Transverse colon (tissue), 4 donors: Measurements from ENCODE around the gene BEST2. TPM values are rescaled to one million over a fixed set of nuclear protein-coding genes. Genes with fewer than 3 reads are reported as not detected.

Experiments
- DNase-seq: peaks from one replicate; pipeline ENCODE4 v3.0.0-alpha.2; 2019
- H3K27ac ChIP-seq, 4 donors: fragments of 200-600 bp; sonication (generic); 2 replicates each; pipeline ENCODE4 v1.5.1; 2016 to 2018; ENCODE audit warnings: inconsistent platforms in 4 of 4
- H3K27me3 ChIP-seq: fragments of 200-600 bp; sonication (generic); 2 replicates; pipeline ENCODE4 v1.5.1; 2017; ENCODE audit warnings: inconsistent platforms
- H3K36me3 ChIP-seq, 4 donors: fragments of 200-600 bp; sonication (generic); 2 replicates each; pipeline ENCODE4 v1.5.1; 2017 to 2019; ENCODE audit warnings: inconsistent platforms in 4 of 4
- H3K4me1 ChIP-seq, 4 donors: fragments of 200-600 bp; sonication (generic); 2 replicates each; pipeline ENCODE4 v1.5.1; 2017 to 2020; ENCODE audit warnings: inconsistent platforms in 4 of 4
- H3K4me3 ChIP-seq, 4 donors: fragments of 200-600 bp; sonication (generic); 1 replicate in 1 of 4; 2 replicates in 3 of 4; pipeline versions ENCODE4 v1.5.1 to v1.6.1; 2017 to 2019; ENCODE audit warnings: inconsistent platforms in 4 of 4
- H3K9me3 ChIP-seq, 2 donors: fragments of 200-600 bp; sonication (generic); 2 replicates each; pipeline ENCODE4 v1.5.1; 2017 to 2019; ENCODE audit warnings: inconsistent platforms in 2 of 2
- CTCF ChIP-seq, 5 experiments: fragments of 200-600 bp in 3 of 5; fragments of 450-650 bp in 2 of 5; sonication (generic) in 3 of 5; IDR thresholded peaks; 1 replicate in 2 of 5; 2 replicates in 3 of 5; pipeline ENCODE4 v1.5.1; 2016 to 2017; ENCODE audit warnings: antibody characterized with exemption in 5 of 5, inconsistent platforms in 3 of 5, mild to moderate bottlenecking in 2 of 5, moderate library complexity in 1 of 5
- EP300 ChIP-seq: sonication (generic); formaldehyde crosslinking; IDR thresholded peaks from one replicate; pipeline ENCODE4 v1.6.1; 2017; ENCODE audit warnings: antibody characterized with exemption, low read depth
- POLR2A ChIP-seq: fragments of 450-650 bp; IDR thresholded peaks from one replicate; pipeline ENCODE4 v1.6.1; 2016; ENCODE audit warnings: antibody characterized with exemption, mild to moderate bottlenecking, moderate library complexity
- POLR2AphosphoS5 ChIP-seq, 3 donors: sonication (generic); formaldehyde crosslinking; IDR thresholded peaks; one replicate each; pipeline ENCODE4 v1.6.1; 2016; ENCODE audit warnings: antibody characterized with exemption in 3 of 3
- WGBS, 2 donors: methylation state at CpG; one replicate each; pipeline ENCODE4 v1.1.5; 2018; ENCODE audit warnings: low coverage in 1 of 2; 5-methylcytosine and 5-hydroxymethylcytosine counted together
- in situ Hi-C, 4 donors: fragments of 200-750 bp; cut with MboI; loops; one replicate each; pipeline versions ENCODE4 v1.15.0 to v1.15.1; 2017; ENCODE audit warnings: low sequenced_read_pairs in 3 of 4, low pct_ligation_motif_present in 1 of 4, low pct_unique_long_range_greater_than_20kb in 1 of 4
- intact Hi-C: fragments of 100-400 bp; cut with DNase I; formaldehyde crosslinking; loops from one replicate; pipeline ENCODE4 v1.15.1; 2023; ENCODE audit warnings: low total_unique reads
- total RNA-seq, 4 donors: library from RNA; depleted of rRNA; stranded (reverse); fragments of >200 nt; gene quantifications; one replicate each; pipeline ENCODE4 v1.1.0, GENCODE V29; 2016

The BEST2 gene
- total RNA-seq, 4 donors from 2014 or later = 121 to 325 (median 141) TPM

- in situ Hi-C loops = no loop called here
- no peak overlapping the region for H3K4me3 ChIP-seq
- no peaks in the 10 kb centered on the region for H3K9me3 ChIP-seq
- H3K27ac ChIP-seq = no peak overlapping the region
- intact Hi-C loops = no loop called here
- H3K27me3 ChIP-seq = no peaks in the 10 kb centered on the region
- TF ChIP-seq POLR2A (no peak), EP300 (no peak), POLR2AphosphoS5 (IDR thresholded peaks at IDR 0.05) (no peak)
- peaks cover 0 to 45% (median 23%) of the 10 kb centered on the region in 4 donors for H3K36me3 ChIP-seq
- DNase-seq = no peak
- H3K4me1 ChIP-seq = peaks cover 0 to 11% (median 2%) of the 10 kb centered on the region in 4 donors
- 98% methylated on average over 13 of the region's 15 CpGs; no CpG with 5 or more reads in 1 of the 2 donors for WGBS, 2 donors
Measured at GRCh38 chr19:12715102-12715501, 36.5 kb upstream of the BEST2 start.

GRCh38 chr19:12715929-12716328 is 35.7 kb upstream of the BEST2 start:
- Histone ChIP-seq H3K27me3 (no peaks in the 10 kb centered on the region), H3K4me3 (no peak overlapping the region), H3K9me3 (no peaks in the 10 kb centered on the region), H3K27ac (no peak overlapping the region), H3K4me1 (peaks cover 7 to 19% (median 9%) of the 10 kb centered on the region in 4 donors), H3K36me3 (peaks cover 0 to 37% (median 19%) of the 10 kb centered on the region in 4 donors)
- in situ Hi-C loops = no loop called here
- no peak for TF ChIP-seq POLR2A
- TF ChIP-seq EP300 = no peak
- no peak for TF ChIP-seq POLR2AphosphoS5 (IDR thresholded peaks at IDR 0.05)
- TF ChIP-seq CTCF (IDR thresholded peaks at IDR 0.05) = no peak
- no peak for DNase-seq
- intact Hi-C loops = no loop called here
- 90 to 100% methylated on average over 2 to 3 of the region's 3 CpGs for WGBS, 2 donors

GRCh38 chr19:12720296-12720695 is 31.3 kb upstream of the BEST2 start:
- intact Hi-C loops (no loop called here), in situ Hi-C loops (no loop called here)
- 86 to 88% methylated on average over 5 to 10 of the region's 10 CpGs for WGBS, 2 donors
- peak overlapping the region; percentile 92 to 98 (median 96) for H3K27ac ChIP-seq
- no peaks in the 10 kb centered on the region for H3K27me3 ChIP-seq
- H3K4me1 ChIP-seq = peaks cover 14 to 46% (median 29%) of the 10 kb centered on the region in 4 donors
- peak overlapping the region in 1 of 4 donors; percentile 90 for H3K4me3 ChIP-seq
- TF ChIP-seq POLR2AphosphoS5 (IDR thresholded peaks at IDR 0.05) = no peak
- TF ChIP-seq POLR2A = no peak
- TF ChIP-seq CTCF (IDR thresholded peaks at IDR 0.05) = no peak
- no peak for TF ChIP-seq EP300
- H3K36me3 ChIP-seq = peaks cover 0 to 14% (median 3%) of the 10 kb centered on the region in 4 donors
- DNase-seq = no peak
- H3K9me3 ChIP-seq = no peaks in the 10 kb centered on the region

GRCh38 chr19:12720851-12721655 is 30.5 kb upstream of the BEST2 start:
- DNase-seq = peak; percentile 34
- peak overlapping the region; percentile 28 to 99 (median 90) for H3K4me3 ChIP-seq

More at GRCh38 chr19:12720851-12721655, 30.5 kb upstream of the BEST2 start:
- Histone ChIP-seq H3K9me3 (no peaks in the 10 kb centered on the region), H3K4me1 (peaks cover 14 to 46% (median 29%) of the 10 kb centered on the region in 4 donors), H3K27me3 (no peaks in the 10 kb centered on the region), H3K27ac (peak overlapping the region; percentile 92 to 98 (median 96)), H3K36me3 (peaks cover 0 to 8% (median 3%) of the 10 kb centered on the region in 4 donors)
- 9 to 26% methylated on average over 4 to 58 of the region's 59 CpGs for WGBS, 2 donors
- intact Hi-C loops = no loop called here
- no peak for TF ChIP-seq CTCF (IDR thresholded peaks at IDR 0.05)
- no peak for TF ChIP-seq POLR2A
- no peak for TF ChIP-seq POLR2AphosphoS5 (IDR thresholded peaks at IDR 0.05)
- no peak for TF ChIP-seq EP300
- in situ Hi-C loops = no loop called here
